ENCODE data around the gene TICAM2.

The TICAM2 gene

GRCh38 chr5:115561176-115561575 lies 41.1 kb downstream of the TICAM2 start:
- DNase-seq, result no peak

- DNase-seq, result no peak
These were observed 42.8 kb downstream of the TICAM2 start for GRCh38 chr5:115559524-115559923.

- no peak for DNase-seq
These were observed 43.8 kb downstream of the TICAM2 start for GRCh38 chr5:115558388-115558956.

GRCh38 chr5:115557667-115558387 lies 44.5 kb downstream of the TICAM2 start:
- DNase-seq, result no peak

GRCh38 chr5:115556276-115556675 lies 46.0 kb downstream of the TICAM2 start:
- DNase-seq, result no peak

- no peak for DNase-seq
These were observed 47.1 kb downstream of the TICAM2 start for GRCh38 chr5:115555084-115555633.

- no peak for DNase-seq
These were observed 49.2 kb downstream of the TICAM2 start for GRCh38 chr5:115553082-115553481.

- no peak for DNase-seq
These were observed 50.9 kb downstream of the TICAM2 start for GRCh38 chr5:115551415-115551814.

- DNase-seq, result no peak
These were observed 53.1 kb downstream of the TICAM2 start for GRCh38 chr5:115549154-115549553.

- no peak for DNase-seq
These were observed 53.6 kb downstream of the TICAM2 start for GRCh38 chr5:115548683-115549082.

- no peak for DNase-seq
These were observed 56.9 kb downstream of the TICAM2 start for GRCh38 chr5:115545351-115545882.

- DNase-seq, result peak; percentile 100
These were observed 57.6 kb downstream of the TICAM2 start, which contains the start of gene FEM1C for GRCh38 chr5:115544436-115545350. TSS of gene FEM1C (minus strand) at chr5:115544775. CDS start at chr5:115543493, 1,282 bp downstream.

GRCh38 chr5:115544043-115544435 lies 58.2 kb downstream of the TICAM2 start:
- peak; percentile 51 for DNase-seq

- DNase-seq, result peak; percentile 28
These were observed 58.8 kb downstream of the TICAM2 start for GRCh38 chr5:115543365-115544042.

GRCh38 chr5:115542651-115543364 lies 59.5 kb downstream of the TICAM2 start:
- DNase-seq, result no peak

- no peak for DNase-seq
These were observed 60.2 kb downstream of the TICAM2 start for GRCh38 chr5:115542086-115542485.

- DNase-seq, result no peak
These were observed 60.7 kb downstream of the TICAM2 start for GRCh38 chr5:115541611-115542010.

GRCh38 chr5:115535479-115536035 lies 66.7 kb downstream of the TICAM2 start:
- no peak for DNase-seq

- DNase-seq, result no peak
These were observed 69.8 kb downstream of the TICAM2 start for GRCh38 chr5:115532517-115532916.

GRCh38 chr5:115531787-115532367 lies 70.4 kb downstream of the TICAM2 start:
- no peak for DNase-seq

- DNase-seq, result no peak
These were observed 70.9 kb downstream of the TICAM2 start for GRCh38 chr5:115531380-115531779.

Data from stimulated activated CD4-positive, alpha-beta T cell treated with anti-CD3 and anti-CD28 coated beads, Interleukin-12 subunit alpha, Interleukin-12 subunit beta, amount 100 ng/mL, for 4 hours (primary cell).